AG08396 (cell line): ENCODE results near the gene SH3PXD2B.

Experiments used
- DNase-seq: peaks from one replicate; pipeline ENCODE4 v3.0.0; 2012; ENCODE audit warnings: low spot score, mixed read lengths

Gene SH3PXD2B

GRCh38 chr5:172454358-172455086, at the start of gene SH3PXD2B:
Gene SH3PXD2B (minus strand): TSS chr5:172454525. CDS start chr5:172454352, 173 bp downstream.
- peak; percentile 82 for DNase-seq

- DNase-seq = no peak
These were observed 48.6 kb upstream of the SH3PXD2B start for GRCh38 chr5:172502969-172503368.

- DNase-seq = no peak
These were observed 48.1 kb upstream of the SH3PXD2B start for GRCh38 chr5:172502410-172502809.

GRCh38 chr5:172501708-172502320, 47.5 kb upstream of the SH3PXD2B start:
- no peak for DNase-seq

GRCh38 chr5:172499287-172499686, 45.0 kb upstream of the SH3PXD2B start:
- no peak for DNase-seq

GRCh38 chr5:172498431-172499129, 44.3 kb upstream of the SH3PXD2B start:
- DNase-seq = no peak

- DNase-seq = no peak
These were observed 43.4 kb upstream of the SH3PXD2B start for GRCh38 chr5:172497591-172498255.

- peak; percentile 24 for DNase-seq
These were observed 42.5 kb upstream of the SH3PXD2B start for GRCh38 chr5:172496671-172497371.

GRCh38 chr5:172494630-172495505, 40.5 kb upstream of the SH3PXD2B start:
- no peak for DNase-seq

- DNase-seq = no peak
These were observed 39.6 kb upstream of the SH3PXD2B start for GRCh38 chr5:172493906-172494305.

- no peak for DNase-seq
These were observed 39.1 kb upstream of the SH3PXD2B start for GRCh38 chr5:172493461-172493860.

- DNase-seq = no peak
These were observed 38.7 kb upstream of the SH3PXD2B start for GRCh38 chr5:172493002-172493401.

- DNase-seq = no peak
These were observed 37.9 kb upstream of the SH3PXD2B start for GRCh38 chr5:172492097-172492840.

- DNase-seq = no peak
These were observed 37.2 kb upstream of the SH3PXD2B start for GRCh38 chr5:172491481-172491880.

GRCh38 chr5:172490514-172491461, 36.5 kb upstream of the SH3PXD2B start:
- no peak for DNase-seq

GRCh38 chr5:172488221-172488620, 33.9 kb upstream of the SH3PXD2B start:
- no peak for DNase-seq

GRCh38 chr5:172487671-172488070, 33.3 kb upstream of the SH3PXD2B start:
- DNase-seq = no peak

GRCh38 chr5:172486912-172487311, 32.6 kb upstream of the SH3PXD2B start:
- DNase-seq = no peak

GRCh38 chr5:172486451-172486850, 32.1 kb upstream of the SH3PXD2B start:
- DNase-seq = no peak
